COLO668 (cell line): ENCODE measurements around the gene CHI3L2.

ENCODE experiments used
- DNase-seq: peaks from one replicate; lab custom pipeline; 2025; ENCODE audit not compliant: unreplicated experiment; lab: John Stamatoyannopoulos, UW

The CHI3L2 gene

DNA sequence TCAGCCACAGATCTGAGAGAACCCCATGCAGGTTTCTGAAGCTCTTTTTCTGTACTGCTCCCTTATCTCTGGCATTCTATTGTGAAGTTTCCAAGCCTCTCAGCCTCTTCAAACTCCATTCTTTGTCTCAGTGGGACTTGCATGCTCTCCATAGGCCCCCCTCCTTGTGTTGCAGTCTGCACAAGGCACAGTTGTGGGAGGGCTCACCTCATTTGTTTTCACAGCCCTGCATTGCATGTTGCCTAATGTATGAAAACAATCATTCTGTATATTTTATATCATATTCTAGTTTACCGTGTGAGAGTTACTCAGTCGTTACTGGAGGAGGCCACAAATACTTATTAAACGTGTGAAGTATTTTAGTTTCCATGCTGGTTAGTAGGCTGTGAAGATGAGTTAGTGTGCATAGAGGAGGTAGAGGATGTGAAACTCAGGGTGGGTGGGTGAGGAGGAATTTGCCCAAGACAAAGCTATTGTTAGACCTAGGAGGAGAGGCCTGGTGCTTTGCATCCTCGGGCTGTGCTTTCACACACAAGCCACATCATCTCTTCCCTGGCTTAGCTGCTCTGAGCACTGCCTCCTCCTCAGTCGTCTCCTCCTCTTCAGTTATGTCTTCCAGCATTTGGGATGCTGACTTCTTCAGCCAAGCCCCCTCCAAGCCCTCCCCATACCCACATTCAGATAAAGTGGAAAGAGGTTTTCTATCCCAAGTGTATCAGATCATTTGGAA, 7.8 kb upstream of the CHI3L2 start:
- no peak for DNase-seq

DNA sequence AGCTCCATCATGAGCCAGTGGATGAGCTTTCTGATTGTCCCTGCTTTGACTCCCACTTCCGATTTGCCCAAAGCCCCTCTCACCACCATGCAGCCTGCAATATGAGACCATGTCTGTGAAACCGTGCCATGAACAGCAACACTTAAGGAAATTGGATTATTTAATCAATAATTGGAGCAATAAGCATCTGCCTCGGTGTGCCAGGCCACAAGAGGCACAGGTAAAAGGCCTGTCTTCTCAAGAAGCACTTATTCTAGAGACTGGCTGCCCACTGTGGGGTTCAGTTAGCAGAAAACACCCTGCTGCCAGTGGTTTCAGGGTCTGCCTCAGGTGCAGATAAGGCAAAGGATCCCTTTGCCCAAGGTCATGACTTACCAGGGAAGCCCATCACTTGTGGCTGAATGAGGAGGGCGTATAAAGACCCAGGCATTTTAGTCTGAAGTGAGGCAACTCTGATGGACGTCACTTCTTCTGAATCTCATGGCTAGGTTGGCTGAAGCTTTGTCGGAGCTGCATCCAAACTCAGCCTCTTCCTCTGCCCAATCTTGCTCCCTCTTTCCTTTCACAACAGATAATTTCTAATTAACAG, 7.1 kb upstream of the CHI3L2 start:
- no peak for DNase-seq

DNA sequence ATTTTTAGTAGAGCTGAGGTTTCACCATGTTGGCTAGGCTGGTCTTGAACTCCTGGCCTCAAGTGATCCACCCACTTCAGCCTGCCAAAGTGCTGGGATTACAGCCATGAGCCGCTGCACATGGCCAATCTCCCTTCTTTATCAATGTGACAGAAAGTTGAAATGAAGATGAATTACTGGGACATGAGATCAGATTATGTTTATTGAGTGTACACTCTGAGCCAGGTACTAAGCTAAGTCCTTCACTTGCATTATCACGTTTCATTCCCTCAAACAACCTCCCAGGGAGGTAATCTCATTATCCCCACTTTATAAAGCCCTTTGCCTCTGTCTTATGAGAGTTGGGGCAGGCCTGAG, 6.3 kb upstream of the CHI3L2 start:
- no peak for DNase-seq

DNA sequence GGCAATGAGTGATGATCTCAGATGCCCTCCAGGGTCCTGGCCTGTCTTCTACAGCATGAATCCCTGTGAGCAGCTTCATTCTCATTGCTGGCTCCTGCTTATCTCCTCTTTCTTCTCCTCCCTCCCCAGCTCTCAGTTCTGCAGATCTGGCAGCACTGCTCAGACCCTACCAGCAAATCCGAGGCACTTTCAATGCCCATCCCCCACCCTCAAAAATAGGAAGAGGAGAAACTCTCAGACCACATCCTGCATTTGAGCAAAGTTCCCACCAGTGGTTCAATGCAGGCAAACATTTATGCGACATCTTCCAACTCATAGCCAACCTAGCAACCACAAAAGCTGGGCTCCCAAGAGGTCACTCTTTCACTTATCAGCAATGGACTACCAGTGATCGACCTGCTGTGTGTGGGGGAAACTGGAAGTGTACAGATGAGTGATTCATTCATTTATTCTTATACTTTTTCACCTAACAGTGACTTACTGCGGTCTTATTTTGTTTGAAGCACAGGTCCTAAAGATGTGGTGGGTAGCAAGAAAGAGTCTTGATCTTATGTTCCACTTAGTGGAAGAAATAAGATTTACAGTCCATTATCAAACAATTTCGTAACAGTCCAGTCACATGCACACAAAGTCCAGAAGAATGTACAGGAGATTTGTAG, 5.8 kb upstream of the CHI3L2 start:
- no peak for DNase-seq

DNA sequence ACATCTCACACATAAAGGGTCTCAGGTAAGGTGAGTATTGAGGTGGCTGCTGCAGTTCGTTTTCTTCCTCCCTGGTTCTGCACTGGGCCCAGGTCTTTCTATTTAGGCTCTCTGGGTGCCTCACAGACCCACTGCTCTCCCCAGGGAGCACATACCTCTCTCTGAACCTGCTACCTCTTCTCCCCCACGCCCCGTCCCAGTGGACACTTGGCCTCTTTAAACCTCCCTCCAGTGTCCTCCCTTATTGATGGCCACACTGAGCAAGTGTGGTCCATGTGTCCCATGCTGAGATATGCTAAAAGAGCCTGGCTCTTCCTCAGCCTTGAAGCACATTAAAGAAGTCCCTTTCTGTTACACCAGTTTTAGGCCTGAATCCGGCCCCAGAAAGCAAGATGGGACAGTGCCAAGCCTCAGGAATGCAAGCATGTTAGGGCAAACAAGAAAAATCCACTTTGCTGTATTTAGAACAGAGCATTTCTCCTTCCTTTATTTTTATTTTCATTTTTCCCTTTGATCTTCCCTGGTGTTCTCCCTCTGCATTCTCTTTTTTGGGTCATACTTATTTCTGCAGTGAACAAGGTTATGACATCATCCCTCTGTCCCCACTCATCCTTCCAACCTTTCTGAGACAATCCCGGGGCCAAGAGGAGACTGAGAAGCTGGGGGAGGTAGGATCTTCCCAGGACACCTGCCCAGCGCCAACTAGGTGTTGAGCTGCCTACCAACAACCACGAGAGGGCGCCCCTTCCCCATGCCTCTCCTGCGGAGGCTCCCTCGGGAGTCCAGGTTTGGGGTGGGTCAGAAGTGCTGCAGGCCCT, 5.0 kb upstream of the CHI3L2 start:
- peak; percentile 73 for DNase-seq

DNA sequence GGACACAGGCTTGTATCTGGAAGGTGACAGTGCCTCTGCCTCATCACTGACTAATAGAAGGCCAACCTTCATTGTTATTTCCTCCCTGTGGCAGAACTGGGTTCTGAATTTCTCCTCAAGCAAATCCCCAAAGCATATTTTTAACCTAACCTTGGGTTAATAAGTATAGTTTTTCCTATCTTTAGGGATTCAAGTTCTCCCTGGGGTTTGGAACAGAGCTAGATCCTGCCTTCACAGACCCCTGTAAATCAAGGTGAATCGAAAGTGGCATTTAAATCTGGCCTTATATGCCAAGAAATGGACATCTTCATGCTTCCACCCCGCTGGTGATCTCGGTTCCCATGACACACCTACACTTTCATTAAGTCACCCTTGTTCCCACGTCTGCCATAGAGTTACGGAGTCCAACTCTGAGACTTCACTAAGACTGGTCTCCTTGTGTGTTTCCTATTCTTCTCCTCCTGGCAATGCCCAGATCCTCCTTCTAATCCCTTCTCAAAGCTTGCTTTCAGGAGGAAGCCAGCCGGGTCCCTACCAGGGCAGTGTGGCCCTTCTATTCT, 4.3 kb upstream of the CHI3L2 start:
- DNase-seq, result no peak

DNA sequence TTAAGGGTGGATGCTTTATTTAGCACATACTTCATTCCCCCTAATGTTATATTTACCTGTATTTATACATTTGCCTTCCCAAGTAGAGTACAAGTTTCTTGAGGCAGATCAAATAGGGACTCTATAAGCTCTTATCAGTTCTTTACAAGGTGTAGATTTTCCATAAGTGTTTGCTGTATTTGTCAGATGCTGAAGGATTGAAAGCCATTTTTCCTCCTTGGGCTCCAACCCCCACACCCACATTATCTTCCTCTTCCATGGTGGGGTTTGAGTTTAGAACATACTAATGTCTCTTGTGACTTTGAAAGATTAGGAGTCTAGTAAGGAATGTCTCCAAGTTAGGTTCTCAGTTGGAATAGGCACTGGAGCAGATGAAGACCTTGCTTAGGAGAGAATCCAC, 2.4 kb upstream of the CHI3L2 start:
- no peak for DNase-seq

DNA sequence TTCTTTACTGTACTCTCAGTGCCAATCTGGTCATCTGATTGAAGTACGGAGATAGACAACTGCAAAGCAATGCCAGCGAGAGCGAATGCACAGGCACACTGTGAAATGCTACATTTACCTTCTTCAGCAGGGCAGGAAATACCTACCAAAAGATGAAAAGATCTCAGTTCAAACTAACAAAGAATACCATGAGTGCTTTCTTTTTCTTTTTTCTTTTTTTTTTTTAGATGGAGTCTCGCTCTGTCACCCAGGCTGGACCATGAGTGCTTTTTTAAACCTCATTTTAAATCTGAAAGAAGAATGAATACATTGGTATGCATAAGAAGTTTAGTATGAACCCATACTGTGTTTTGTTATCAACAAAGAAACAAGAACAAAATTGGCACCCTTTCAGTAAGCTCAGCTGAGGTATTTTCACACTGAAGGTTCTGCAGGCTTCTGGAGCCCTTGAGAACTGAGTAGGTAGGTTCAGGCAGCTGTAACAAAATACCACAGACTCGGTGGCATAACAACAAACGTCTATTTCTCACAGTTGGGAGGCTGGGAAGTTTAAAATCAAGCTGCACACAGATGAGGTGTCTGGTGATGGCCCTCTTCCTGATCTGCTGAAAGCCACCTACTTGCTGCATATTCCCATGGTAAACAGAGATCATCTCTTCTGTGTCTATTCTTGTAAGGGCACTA, 1.7 kb upstream of the CHI3L2 start:
- no peak for DNase-seq

DNA sequence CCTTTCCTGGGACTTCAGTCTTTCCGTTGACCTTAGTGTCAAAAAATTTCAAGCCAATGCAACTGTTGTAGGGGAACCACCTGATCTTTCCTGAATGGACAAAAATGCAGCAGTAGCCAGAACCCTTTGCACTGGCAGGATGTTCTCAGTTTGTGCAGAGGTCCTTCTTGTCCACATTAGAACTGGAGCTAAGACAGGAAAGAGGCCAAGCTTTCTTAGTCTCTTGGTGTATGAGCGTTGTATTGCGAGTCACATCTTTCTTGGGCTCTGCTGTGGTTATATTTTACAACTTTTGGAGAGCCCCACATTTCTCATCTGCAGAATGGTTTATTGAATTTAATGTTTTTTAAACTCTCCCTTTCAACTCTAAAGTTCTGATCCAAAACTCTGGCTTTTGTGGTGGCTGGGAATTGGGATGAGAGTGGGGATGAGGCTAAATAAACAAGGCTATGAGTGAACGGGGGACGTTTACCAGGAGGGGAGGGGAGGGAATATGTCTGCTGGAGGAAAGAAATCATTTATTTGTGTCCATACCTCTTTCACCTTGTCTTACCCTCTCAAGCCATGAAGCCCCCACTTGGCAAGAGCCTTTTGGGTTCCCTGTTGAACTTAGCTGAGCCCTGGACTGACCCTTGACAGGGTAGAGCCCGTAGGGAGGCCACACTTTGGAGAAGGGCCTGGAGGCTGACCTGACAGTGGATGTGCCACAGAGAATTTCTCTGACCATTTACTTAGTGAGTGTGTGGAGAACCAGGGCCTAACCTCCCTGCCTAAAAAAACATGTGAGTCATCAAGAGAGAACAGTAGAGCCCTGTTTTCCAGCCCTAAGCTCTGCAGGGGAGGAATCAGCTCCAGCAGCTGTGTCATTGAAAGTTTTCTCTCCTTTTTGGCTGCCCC, 586 bp downstream of the CHI3L2 start:
- no peak for DNase-seq

DNA sequence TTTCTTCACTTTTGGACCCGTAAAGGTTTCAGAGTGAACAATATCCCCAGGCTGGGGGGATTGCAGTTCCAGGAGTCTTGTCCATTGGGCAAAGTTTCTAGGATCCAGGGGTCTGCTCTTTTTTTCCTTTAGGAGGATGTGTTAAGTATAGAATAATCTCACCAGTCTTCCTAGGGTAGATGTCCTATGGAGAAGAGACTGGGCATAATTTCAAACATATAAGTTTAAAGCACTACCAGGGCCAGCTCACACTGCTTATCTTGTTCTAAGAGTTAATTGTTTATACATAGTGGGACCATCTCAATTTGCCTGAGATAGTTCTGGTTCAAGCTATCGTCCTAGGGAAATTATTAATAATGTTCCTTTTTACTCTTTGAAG, 1.2 kb downstream of the CHI3L2 start:
- no peak for DNase-seq

DNA sequence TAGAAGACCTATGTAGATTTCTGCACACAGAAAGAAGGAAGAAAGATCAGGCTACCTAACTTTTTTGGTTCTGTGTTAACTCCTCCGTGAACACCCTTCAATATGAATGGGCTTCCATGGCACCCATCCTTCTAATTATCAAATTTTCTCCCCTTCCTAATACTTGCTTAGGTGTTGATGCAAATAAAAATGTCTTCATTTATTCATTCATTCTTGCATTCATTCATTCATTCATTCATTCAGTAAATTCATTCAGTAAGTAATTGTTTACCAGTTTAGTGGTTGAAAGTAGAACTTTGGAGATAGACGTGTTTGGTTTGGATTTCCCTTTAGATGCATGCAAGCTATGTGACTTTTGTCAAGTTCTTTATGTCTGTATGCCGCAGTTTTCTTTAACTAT, 4.6 kb downstream of the CHI3L2 start:
- no peak for DNase-seq

DNA sequence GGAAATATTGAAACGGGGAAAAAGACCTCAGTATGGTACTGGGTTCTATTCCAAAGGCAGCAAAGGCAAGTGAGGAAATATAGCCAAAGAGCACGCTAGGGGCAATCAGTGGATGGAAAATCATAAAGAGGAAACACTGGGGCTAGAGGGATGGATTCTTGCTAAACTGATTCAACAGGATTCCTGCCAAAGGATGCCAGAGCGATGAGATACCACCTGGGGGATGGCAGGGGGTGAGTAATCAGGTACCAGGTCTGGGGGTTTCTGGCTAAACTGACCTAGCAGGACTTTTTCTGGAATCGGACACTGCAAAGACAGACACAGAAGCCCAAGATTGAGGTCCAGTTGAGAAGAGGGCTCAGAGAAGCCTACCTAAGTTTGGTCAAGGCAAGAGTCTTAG, 6.7 kb downstream of the CHI3L2 start:
- no peak for DNase-seq

DNA sequence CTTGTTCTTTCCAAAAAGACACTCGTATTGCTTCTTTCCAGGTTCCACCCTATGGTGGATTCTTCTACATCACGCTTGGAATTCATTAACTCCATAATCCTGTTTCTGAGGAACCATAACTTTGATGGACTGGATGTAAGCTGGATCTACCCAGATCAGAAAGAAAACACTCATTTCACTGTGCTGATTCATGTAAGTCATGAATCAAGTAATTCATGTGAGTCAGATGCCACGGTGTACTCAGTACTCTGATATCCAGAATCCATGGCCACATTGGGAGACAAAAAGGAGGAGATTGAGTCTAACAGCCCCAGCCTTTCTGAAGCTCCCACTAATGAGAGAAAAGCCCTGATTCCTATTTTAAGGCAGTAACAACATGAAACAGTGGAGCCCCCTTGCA, 7.4 kb downstream of the CHI3L2 start:
- DNase-seq, result no peak

DNA sequence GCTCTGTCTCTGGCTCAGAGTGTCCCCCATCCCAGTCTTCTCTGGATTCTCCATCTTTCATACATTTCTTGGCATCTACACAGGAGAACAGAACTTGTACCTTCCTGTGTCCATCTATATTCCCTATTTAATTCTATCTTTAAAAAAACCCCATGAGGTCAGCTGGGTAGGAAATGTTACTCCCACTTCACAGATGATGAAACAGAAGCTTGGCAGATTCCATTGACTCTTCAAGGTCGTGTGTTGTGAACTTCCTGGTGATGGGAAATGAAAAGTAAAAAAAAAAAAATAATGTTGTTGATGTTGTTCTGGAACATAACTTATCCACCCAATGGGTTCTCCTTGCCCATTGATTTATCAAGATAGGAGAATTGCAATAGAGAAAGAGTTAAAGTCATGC, 8.9 kb downstream of the CHI3L2 start:
- DNase-seq, result no peak

DNA sequence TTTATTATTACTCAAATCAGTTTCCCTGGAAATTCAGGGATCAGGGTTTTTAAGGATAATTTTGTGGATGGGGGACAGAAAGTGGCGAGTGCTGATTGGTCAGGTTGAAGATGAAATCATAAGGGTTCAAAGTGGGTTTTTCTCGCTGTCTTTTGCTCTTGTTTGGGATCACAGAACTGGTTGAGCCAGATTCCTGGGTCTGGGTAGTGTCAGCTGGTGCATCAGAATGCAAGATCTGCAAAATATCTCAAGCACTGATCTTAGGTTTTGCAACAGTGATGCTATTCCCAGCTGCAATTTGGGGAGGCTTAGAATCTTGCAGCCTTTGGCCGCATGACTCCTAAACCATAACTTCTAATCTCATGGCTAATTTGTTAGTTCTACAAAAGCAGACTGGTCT, 9.3 kb downstream of the CHI3L2 start:
- DNase-seq, result no peak

DNA sequence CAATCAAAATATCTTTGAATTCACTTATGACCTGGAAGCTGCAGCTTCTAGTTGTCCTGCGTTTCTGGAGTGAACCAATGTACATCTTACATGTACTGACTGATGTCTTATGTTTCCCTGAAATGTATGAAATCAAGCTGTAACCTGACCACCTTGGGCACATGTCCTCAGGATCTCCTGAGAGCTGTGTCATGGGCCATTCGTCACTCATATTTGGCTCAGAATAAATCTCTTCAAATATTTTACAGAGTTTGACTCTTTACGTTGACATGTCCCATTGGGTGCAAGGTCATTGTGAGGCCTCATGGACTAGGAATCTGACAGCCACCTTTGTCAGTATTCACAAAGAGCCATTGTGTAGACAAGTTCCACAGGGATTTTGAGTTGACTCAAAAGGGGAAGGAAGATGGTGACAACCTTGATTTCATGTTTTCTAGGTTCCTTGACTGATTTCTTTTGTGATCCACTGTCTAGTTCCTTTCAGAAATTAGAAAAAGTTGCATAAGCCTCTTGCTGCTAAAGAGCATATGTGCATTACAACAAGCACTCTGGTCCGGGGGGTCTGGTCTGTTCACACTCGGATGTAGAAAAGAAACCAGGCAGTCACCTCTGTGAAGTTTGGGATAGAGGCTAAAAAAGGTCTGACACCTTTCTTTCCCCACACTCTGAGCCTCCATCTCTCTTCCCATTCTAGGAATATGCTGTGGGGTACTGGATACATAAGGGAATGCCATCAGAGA, 10.7 kb downstream of the CHI3L2 start:
- DNase-seq, result no peak

DNA sequence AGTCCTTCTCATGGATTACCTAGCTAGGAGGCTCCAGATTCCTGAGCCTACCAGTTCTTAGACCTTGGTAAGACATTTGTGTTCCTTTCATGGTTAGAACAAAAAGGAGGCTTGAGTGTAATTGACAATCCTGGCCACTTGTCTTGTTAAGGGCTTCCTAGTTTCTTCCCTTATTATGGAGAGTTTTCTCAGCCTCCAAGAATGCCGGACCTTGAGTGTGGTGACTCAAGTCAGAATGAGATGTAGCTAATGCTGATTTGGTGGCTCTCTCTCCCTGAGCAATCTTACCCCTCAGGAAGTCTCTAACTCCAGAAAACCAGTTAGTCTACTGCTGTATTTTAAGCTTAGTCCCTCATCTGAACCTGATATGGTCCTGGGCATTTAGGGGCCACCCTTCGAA, 14.3 kb downstream of the CHI3L2 start:
- DNase-seq, result no peak

DNA sequence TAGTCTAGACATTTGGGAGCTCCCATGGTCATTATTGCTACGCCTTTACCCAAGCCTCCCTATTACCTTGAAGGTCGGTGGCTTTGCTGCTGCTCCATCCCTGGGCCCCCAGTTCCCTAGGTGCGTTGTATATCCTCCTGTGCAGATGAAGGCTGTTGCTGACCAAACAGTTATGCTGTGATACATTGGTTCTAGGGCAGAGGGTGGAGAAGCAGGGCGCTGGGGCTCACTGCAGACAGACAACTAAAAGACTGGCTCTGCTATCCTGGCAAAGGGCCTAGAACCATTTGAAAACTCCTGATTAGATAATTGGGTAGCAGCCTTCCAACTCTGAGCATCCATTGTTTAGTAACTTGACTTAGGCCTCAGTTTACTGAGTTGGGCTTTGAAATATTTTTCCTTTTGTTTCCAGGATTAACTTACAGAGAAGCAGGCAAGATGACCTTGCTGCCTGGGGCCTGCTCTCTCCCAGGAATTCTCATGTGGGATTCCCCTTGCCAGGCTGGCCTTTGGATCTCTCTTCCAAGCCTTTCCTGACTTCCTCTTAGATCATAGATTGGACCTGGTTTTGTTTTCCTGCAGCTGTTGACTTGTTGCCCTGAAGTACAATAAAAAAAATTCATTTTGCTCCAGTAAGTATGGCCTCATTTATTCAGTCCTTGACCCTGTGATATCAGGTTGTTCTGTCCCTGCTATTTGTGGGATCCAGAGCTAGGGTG, 15.5 kb downstream of the CHI3L2 start:
- DNase-seq, result no peak
